GM12873 (cell line): Measurements from ENCODE around the gene CSNK1G2.

Experiments used
- TF ChIP-seq, protein P1 (sequence below): IDR thresholded peaks from 2 replicates; pipeline ENCODE4 v1.5.1; 2012; ENCODE audit warnings: low read depth, mild to moderate bottlenecking, moderate library complexity, low read length, control low read depth; ENCODE audit not compliant: insufficient read depth; ENCODE audit errors: missing control alignments

The CSNK1G2 gene

DNA sequence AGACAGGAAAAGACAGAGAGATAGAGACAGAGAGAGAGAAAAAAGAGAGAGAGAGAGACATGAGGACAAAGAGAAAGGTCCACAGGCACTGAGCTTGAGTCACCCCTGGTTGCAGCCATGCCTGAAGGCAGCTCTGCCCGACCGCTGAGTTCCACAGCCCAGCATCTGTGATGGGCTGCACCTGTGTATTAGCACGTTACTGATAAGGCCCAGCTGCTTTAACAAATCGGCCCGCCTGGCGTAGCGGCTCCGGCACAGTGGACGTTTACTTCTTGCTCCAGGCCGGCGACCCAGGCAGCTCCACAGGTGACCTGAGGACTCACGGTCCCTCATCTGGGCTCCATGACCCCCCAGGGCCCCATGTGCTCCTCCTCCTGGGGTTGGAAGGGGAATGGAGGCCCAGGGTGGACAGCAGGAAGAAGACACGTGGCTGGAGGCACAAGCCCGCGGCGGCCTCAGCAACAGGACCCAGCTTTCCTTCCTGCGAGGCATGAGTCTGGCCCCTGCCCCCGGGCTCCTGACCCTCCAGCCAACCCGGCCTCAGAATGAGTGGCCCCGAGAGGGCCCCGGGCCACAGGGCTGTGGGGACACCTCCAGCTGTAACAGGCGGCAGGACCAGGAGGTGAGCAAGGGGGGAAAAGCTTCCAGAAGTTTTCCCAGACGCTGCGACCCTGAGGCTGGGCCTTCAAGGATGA is 3.9 kb upstream of the CSNK1G2 start:
- TF ChIP-seq, protein P1, sequence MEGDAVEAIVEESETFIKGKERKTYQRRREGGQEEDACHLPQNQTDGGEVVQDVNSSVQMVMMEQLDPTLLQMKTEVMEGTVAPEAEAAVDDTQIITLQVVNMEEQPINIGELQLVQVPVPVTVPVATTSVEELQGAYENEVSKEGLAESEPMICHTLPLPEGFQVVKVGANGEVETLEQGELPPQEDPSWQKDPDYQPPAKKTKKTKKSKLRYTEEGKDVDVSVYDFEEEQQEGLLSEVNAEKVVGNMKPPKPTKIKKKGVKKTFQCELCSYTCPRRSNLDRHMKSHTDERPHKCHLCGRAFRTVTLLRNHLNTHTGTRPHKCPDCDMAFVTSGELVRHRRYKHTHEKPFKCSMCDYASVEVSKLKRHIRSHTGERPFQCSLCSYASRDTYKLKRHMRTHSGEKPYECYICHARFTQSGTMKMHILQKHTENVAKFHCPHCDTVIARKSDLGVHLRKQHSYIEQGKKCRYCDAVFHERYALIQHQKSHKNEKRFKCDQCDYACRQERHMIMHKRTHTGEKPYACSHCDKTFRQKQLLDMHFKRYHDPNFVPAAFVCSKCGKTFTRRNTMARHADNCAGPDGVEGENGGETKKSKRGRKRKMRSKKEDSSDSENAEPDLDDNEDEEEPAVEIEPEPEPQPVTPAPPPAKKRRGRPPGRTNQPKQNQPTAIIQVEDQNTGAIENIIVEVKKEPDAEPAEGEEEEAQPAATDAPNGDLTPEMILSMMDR: no peak

DNA sequence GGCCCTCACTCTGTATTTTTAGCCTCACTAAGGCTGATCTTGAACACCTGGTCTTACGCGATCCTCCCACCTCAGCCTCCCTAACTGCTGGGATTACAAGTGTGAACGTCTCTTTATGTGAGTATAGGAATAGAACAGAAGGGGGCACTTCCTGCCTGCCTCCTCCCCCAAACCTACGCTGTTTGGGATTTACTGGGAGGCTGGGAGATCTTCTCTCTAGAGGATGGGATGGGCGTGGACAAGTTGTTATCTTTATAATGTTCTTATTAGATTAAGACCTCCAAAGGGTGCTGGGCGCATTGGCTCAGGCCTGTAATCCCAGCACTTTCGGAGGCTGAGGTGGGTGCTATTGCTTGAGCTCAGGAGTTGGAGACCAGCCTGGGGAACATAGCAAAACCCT is 2.9 kb upstream of the CSNK1G2 start:
- TF ChIP-seq, protein P1: no peak

DNA sequence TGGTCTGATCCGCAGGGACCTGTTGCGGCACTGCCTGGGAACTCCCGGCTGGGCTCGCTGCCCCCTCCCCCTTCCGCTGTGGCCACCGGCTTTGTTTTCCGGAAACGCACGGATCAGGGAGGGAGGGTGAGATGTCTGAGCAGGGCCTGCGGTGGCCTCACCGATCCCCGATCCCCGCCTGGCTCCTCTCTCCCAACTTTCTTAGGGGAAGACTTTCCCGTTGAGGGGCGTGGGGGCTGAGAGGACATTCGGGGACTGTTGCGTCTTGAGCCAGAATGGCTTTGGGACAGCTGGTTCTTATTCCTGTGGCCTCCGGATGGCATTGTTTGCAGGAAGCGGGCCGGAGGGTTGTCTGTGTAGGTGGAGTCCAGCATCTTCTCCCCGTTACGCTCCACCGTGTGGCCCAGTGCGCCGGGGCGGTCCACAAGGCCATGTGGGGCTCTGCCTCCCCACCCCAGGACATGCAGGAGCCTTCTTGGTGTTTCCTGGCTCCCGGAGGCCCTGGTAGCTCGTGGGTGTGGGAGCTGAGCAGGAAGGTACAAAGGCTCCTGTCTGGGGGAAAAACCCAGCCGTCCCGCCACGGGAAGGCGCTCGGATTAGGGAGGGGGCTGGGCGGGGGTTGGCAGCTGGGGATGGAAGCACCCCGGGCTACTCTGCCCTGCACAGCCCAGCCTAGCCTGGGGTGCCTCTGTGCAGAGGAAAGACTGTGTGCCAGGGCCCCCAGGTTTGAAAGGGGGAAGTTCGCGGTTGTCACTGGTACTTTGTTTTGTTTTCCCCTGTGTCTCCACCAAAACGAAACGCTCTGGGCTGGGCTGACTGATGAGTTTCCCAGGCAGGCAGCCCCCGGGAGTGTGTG is 1.3 kb downstream of the CSNK1G2 start:
- TF ChIP-seq, protein P1: no peak

DNA sequence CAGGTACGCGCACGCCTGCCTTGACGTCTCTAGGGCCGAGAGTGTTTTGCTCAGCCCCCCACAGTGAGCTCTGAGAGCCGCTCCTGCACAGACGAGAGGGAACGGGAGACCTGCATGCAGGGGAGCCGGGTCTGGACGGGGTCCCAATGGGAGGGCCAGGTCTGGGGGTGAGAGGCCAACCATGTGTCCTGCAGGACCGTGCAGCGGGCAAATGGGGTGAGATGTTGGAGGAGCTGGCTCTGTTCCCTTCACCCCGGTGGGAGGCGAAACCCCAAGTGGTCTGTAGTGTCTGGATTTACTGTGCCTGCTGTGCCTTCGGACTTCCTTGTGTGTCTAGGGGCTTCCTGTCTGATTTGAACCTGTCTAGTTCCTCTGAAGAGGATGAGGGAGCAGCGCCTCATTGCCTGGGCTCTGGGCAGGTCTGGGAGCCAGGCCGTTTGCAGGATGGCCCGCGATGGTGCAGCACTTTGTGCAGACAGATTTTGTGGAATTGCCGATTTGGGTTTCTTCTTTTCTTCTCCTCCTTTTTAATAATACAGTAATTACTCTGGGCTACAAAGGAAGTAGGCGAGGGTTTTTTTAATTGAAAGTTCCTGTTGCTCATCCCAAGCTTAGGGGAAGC is 2.1 kb downstream of the CSNK1G2 start:
- TF ChIP-seq, protein P1: no peak

DNA sequence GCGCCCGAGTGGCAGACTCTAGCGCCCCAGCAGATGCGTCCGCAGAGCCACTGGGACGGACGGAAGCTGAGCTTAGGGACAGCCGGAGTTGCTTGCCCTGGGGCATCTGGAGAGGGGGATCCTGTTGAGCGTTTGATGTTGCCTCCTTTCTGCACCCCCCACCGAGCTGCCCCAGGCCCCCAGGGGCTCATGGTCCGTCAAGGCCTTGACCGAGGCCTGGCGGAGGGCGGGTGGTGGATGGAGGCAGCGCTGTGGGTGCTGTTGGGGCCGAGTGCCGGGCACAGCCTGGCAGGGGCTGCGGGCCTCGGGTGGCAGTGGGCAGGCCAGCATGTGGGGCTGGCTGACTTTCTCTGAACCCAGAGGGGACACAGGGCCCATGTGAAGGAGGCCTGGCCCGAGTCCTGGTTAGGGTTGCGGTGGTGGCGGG is 2.7 kb downstream of the CSNK1G2 start:
- TF ChIP-seq, protein P1: no peak

DNA sequence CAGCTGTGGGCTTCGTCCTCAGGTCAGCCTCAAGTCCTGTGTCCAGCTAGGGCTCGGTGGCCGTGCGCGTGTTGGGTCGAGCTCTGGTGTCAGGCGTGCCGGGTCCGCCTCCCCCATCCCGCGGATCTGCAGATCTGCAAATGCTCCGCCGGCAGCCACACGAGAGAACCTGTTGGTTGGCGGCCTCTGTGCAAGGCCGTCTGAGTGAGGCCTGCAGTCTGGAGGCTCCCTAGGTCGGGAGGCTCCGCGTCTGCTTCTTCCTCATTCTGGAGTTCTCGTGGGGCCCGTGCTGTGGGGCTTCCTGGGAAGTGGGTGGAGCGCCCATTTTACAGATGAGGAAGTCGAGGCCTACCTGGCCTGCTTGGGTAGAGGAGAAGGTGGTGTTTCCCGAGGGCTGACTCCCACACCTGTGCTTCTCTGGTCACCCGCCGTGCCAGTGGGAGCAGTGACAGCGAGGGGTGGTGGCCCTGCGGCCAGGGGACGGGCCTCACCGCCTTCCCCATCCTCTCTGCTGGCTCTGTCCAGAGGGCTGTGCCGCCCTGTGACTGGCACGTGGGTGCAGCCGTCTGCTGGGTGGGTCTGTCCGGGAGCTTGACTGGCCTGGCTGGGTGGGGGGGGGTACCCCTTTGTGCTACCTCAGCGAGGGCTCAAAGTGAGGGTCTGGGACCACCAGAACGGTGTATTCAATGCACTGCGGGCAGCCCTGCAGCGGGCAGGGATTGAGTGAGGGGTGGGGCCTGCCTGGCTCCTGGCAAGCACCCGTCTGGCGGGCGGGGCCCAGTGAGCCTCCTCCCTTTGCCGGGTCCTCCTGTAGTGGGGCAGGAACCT is 3.3 kb downstream of the CSNK1G2 start:
- TF ChIP-seq, protein P1: no peak
